HepG2 (cell line): ENCODE measurements around the gene CHDH. TPM values are rescaled to one million over a fixed set of nuclear protein-coding genes. Genes with fewer than 3 reads are reported as not detected.

ENCODE experiments used
- CAMTA2 ChIP-seq: sonication (generic); formaldehyde crosslinking; IDR thresholded peaks from 2 replicates; pipeline ENCODE4 v1.4.0; 2020; ENCODE audit warnings: mild to moderate bottlenecking, missing genetic modification reagents, borderline replicate concordance
- CBX5 ChIP-seq: sonication (generic); formaldehyde crosslinking; IDR thresholded peaks from 2 replicates; pipeline ENCODE4 v1.4.0; 2020; ENCODE audit warnings: missing genetic modification reagents, borderline replicate concordance
- CREB1 ChIP-seq, 2 experiments: fragments of 450-650 bp in 1 of 2; IDR thresholded peaks; 2 replicates each; pipeline ENCODE4 v1.6.1; 2016 to 2017; ENCODE audit warnings: control low read depth in 1 of 2, mild to moderate bottlenecking in 1 of 2, missing compliant biosample characterization in 1 of 2, missing genetic modification characterization in 1 of 2
- FLYWCH1 ChIP-seq: sonication (generic); formaldehyde crosslinking; IDR thresholded peaks from 2 replicates; pipeline ENCODE4 v1.8.1; 2023; ENCODE audit warnings: mild to moderate bottlenecking, missing genetic modification reagents
- FOXK1 ChIP-seq: sonication (generic); formaldehyde crosslinking; IDR thresholded peaks from 2 replicates; pipeline ENCODE4 v1.4.0; 2020; ENCODE audit warnings: low read depth, missing genetic modification reagents, borderline replicate concordance
- FOXO4 ChIP-seq: sonication (generic); formaldehyde crosslinking; conservative IDR thresholded peaks from 2 replicates; pipeline ENCODE4 v1.8.1; 2023; ENCODE audit warnings: missing genetic modification reagents
- KDM5B ChIP-seq: sonication (generic); formaldehyde crosslinking; IDR thresholded peaks from 2 replicates; pipeline ENCODE4 v1.4.0; 2020; ENCODE audit warnings: missing genetic modification reagents, mild to moderate bottlenecking, borderline replicate concordance
- KLF16 ChIP-seq, 2 experiments: sonication (generic) in 1 of 2; formaldehyde crosslinking in 1 of 2; IDR thresholded peaks; 2 replicates each; pipeline versions ENCODE4 v1.6.1 to v1.8.0; 2016 to 2023; ENCODE audit warnings: missing genetic modification reagents in 2 of 2, missing compliant biosample characterization in 1 of 2
- NR2F6 ChIP-seq, 2 experiments: IDR thresholded peaks; 2 replicates each; pipeline ENCODE4 v1.6.1; 2016; ENCODE audit warnings: antibody characterized with exemption in 1 of 2, mild to moderate bottlenecking in 1 of 2
- NRL ChIP-seq: sonication (generic); formaldehyde crosslinking; IDR thresholded peaks from 2 replicates; pipeline ENCODE4 v1.5.0; 2020; ENCODE audit warnings: missing genetic modification reagents, mild to moderate bottlenecking, moderate library complexity, borderline replicate concordance
- ZFP90 ChIP-seq: sonication (generic); formaldehyde crosslinking; IDR thresholded peaks from 2 replicates; pipeline ENCODE4 v1.8.0; 2022; ENCODE audit warnings: missing genetic modification reagents, mild to moderate bottlenecking, inconsistent platforms, borderline replicate concordance
- ZMAT3 ChIP-seq: sonication (generic); formaldehyde crosslinking; conservative IDR thresholded peaks from 2 replicates; pipeline ENCODE4 v1.7.0; 2021; ENCODE audit warnings: missing genetic modification reagents
- ZNF33A ChIP-seq: sonication (generic); formaldehyde crosslinking; IDR thresholded peaks from 2 replicates; pipeline ENCODE4 v1.5.1; 2020; ENCODE audit warnings: missing genetic modification reagents, mild to moderate bottlenecking, moderate library complexity, borderline replicate concordance
- ZNF563 ChIP-seq: sonication (generic); formaldehyde crosslinking; IDR thresholded peaks from 2 replicates; pipeline ENCODE4 v1.8.0; 2022; ENCODE audit warnings: mild to moderate bottlenecking, moderate library complexity, missing genetic modification reagents
- ZNF776 ChIP-seq: sonication (generic); formaldehyde crosslinking; IDR thresholded peaks from 2 replicates; pipeline ENCODE4 v1.4.0; 2020; ENCODE audit warnings: mild to moderate bottlenecking, missing genetic modification reagents
- polyA plus RNA-seq, 8 experiments: library from polyadenylated mRNA; depleted of rRNA in 3 of 8; stranded (reverse) in 7 of 8; unstranded in 1 of 8; fragments of >200 nt; fragmentation: Illumina TruSeq in 4 of 8; extraction: Trizol in 4 of 8; gene quantifications; 2 replicates each; pipeline versions ENCODE4 v1.2.1 to v1.2.3, GENCODE V29; 2011 to 2016; ENCODE audit warnings: low read depth in 4 of 8, missing spikeins in 1 of 8, mixed read lengths in 1 of 8; ENCODE audit not compliant: insufficient read depth in 1 of 8
- total RNA-seq, 5 experiments: library from RNA; depleted of rRNA; stranded (reverse); fragments of >200 nt; fragmentation: Illumina TruSeq; extraction: Trizol; gene quantifications; 2 replicates each; pipeline ENCODE4 v1.2.3, GENCODE V29; 2016; ENCODE audit warnings: low read depth in 1 of 5
- TF ChIP-seq, protein P1 (sequence below): sonication (generic); formaldehyde crosslinking; IDR thresholded peaks from 2 replicates; pipeline ENCODE4 v1.4.0; 2020; ENCODE audit warnings: mild to moderate bottlenecking, missing genetic modification reagents
- TF ChIP-seq, protein P2 (sequence below): sonication (generic); formaldehyde crosslinking; IDR thresholded peaks from 2 replicates; pipeline ENCODE4 v1.5.0; 2020; ENCODE audit warnings: mild to moderate bottlenecking, missing genetic modification reagents

Gene CHDH
- total and polyA plus RNA-seq, 2 of the 13 experiments (the other 11 are each of a cell fraction or from before 2014, with no cell fraction given): 28.1 to 48.9 TPM

DNA sequence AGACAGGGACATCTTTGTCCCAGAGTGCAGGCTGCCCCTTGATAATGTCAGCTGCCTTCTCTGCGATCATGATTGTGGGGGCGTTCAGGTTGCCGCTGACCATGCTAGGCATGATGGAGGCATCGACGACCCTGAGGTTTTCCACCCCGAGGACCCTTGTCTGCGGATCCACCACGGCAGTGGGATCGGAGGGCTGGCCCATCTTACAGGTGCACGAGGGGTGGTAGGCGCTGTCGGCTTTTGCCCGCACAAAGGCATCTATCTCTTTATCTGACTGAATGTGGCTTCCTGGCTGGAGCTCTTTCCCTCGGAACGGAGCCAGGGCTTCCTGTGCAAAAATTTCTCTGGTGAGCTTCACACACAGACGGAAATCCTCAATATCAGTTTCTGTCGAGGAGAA lies 28.4 kb downstream of the CHDH start (continued):
- TF ChIP-seq NRL: no peak; the same call in 1 of the 2 replicates
- no peak for TF ChIP-seq FLYWCH1 (CRISPR knock-in tag)
- 0 out of 2 replicates have a peak, but pooled peaks have one; percentile 8 for TF ChIP-seq ZNF776 (CRISPR knock-in tag)
- TF ChIP-seq FOXO4 (CRISPR knock-in tag): 0 out of 2 replicates have a peak, but pooled peaks have one; percentile 25
- 0 out of 2 replicates have a peak, but pooled peaks have one; percentile 2 for TF ChIP-seq KDM5B (CRISPR knock-in tag)
- TF ChIP-seq, protein P1, sequence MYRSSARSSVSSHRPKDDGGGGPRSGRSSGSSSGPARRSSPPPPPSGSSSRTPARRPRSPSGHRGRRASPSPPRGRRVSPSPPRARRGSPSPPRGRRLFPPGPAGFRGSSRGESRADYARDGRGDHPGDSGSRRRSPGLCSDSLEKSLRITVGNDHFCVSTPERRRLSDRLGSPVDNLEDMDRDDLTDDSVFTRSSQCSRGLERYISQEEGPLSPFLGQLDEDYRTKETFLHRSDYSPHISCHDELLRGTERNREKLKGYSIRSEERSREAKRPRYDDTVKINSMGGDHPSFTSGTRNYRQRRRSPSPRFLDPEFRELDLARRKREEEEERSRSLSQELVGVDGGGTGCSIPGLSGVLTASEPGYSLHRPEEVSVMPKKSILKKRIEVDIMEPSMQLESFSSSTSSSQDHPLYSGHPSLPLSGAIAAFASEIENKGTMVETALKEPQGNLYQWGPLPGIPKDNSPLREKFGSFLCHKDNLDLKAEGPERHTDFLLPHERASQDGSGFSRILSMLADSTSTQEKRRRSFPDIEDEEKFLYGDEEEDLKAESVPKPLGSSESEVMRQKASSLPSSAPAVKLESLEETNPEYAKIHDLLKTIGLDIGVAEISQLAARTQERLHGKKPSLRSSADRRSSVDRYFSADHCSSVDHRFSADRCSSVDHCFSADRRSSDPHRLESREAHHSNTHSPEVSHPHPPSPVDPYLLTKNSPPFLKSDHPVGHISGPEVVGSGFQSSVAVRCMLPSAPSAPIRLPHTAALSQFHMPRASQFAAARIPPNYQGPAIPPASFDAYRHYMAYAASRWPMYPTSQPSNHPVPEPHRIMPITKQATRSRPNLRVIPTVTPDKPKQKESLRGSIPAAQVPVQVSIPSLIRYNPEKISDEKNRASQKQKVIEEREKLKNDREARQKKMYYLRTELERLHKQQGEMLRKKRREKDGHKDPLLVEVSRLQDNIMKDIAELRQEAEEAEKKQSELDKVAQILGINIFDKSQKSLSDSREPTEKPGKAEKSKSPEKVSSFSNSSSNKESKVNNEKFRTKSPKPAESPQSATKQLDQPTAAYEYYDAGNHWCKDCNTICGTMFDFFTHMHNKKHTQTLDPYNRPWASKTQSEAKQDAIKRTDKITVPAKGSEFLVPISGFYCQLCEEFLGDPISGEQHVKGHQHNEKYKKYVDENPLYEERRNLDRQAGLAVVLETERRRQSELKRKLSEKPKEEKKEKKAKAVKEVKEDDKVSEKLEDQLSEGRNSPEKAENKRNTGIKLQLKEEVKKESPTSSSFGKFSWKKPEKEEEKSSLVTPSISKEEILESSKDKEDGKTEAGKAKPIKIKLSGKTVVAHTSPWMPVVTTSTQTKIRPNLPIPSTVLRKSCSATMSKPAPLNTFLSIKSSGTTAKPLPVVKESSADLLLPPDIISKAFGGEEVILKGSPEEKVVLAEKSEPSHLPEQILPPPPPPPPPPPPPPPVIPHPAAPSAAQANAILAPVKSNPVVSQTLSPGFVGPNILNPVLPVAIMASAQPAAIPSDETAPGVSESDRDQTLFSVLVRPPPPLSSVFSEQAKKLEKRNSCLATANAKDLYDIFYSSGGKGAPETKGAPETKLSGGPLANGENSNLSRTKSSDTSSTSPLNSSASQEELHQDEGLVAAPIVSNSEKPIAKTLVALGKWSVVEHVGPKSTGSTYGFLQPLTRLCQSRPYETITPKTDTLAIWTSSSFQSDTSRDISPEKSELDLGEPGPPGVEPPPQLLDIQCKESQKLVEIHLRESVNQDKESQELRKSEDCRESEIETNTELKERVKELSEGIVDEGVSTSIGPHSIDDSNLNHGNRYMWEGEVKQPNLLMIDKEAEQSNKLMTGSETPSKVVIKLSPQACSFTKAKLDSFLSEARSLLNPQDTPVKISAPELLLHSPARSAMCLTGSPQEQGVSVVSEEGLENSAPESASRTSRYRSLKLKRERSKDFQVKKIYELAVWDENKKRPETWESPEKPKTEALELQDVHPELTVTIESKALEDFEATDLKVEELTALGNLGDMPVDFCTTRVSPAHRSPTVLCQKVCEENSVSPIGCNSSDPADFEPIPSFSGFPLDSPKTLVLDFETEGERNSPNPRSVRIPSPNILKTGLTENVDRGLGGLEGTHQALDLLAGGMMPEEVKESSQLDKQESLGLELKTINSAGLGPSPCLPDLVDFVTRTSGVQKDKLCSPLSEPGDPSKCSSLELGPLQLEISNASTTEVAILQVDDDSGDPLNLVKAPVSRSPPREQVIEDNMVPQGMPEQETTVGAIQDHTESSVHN: no peak
- TF ChIP-seq ZNF563 (CRISPR knock-in tag): peak; percentile 20; the same call in 1 of the 2 replicates
- 0 out of 2 replicates have a peak, but pooled peaks have one; percentile 67 for TF ChIP-seq ZFP90
- TF ChIP-seq NR2F6 (IDR thresholded peaks at IDR 0.05): no peak
- no peak for TF ChIP-seq NR2F6 (CRISPR knock-in tag; IDR thresholded peaks at IDR 0.05)
- TF ChIP-seq CREB1 (IDR thresholded peaks at IDR 0.05): no peak
- no peak for TF ChIP-seq CREB1 (CRISPR knock-in tag; IDR thresholded peaks at IDR 0.05)
- TF ChIP-seq KLF16 (CRISPR knock-in tag; IDR thresholded peaks at IDR 0.05): no peak
- TF ChIP-seq, protein P2, sequence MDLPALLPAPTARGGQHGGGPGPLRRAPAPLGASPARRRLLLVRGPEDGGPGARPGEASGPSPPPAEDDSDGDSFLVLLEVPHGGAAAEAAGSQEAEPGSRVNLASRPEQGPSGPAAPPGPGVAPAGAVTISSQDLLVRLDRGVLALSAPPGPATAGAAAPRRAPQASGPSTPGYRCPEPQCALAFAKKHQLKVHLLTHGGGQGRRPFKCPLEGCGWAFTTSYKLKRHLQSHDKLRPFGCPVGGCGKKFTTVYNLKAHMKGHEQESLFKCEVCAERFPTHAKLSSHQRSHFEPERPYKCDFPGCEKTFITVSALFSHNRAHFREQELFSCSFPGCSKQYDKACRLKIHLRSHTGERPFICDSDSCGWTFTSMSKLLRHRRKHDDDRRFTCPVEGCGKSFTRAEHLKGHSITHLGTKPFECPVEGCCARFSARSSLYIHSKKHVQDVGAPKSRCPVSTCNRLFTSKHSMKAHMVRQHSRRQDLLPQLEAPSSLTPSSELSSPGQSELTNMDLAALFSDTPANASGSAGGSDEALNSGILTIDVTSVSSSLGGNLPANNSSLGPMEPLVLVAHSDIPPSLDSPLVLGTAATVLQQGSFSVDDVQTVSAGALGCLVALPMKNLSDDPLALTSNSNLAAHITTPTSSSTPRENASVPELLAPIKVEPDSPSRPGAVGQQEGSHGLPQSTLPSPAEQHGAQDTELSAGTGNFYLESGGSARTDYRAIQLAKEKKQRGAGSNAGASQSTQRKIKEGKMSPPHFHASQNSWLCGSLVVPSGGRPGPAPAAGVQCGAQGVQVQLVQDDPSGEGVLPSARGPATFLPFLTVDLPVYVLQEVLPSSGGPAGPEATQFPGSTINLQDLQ: no peak
- no peak for TF ChIP-seq ZNF33A
- no peak for TF ChIP-seq CBX5
- no peak for TF ChIP-seq FOXK1 (CRISPR knock-in tag)
- TF ChIP-seq ZMAT3 (CRISPR knock-in tag): 0 out of 2 replicates have a peak, but pooled peaks have one; percentile 11
- no peak for TF ChIP-seq CAMTA2 (CRISPR knock-in tag)
